ENCODE measurements around the gene COA1. TPM values are rescaled to one million over a fixed set of nuclear protein-coding genes. Genes with fewer than 3 reads are reported as not detected.

The COA1 gene
- total and polyA plus RNA-seq, 2 donors = 71.5 to 89.2 TPM

DNA sequence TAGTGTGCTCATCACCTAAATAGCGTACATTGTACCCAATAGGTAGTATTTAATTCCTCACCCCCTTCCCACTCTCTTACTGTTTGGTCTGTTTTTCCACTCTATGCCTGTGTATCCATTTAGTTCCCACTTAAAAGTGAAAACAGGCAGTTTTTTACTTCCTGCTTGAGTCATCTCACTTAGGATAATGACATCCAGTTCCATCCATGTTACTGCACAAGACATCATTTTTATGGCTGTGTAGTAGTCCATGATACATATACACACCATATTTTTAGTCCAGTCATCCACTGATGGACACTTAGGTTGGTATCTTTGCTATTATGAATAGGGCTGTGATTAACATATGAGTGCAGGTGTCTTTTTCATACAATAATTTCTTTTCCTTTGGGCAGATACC is 136.3 kb downstream of the COA1 start:
- 92% methylated on average over 1 of the region's 1 CpG for WGBS
- peaks cover 5 to 7% of the 10 kb centered on the region in 2 donors for H3K36me3 ChIP-seq (ENCODE audit: control insufficient read depth in 2 of 2, insufficient read depth in 2 of 2, low read length in 1 of 2)
- no peak for DNase-seq (ENCODE audit: low read depth in 6 of 9, low spot score in 9 of 9)
- H3K4me1 ChIP-seq (ENCODE audit: control insufficient read depth in 2 of 2, insufficient read depth in 2 of 2, low read length in 2 of 2) = no peaks in the 10 kb centered on the region
- H3K27me3 ChIP-seq (ENCODE audit: control insufficient read depth in 2 of 2, insufficient read depth in 1 of 2, low read length in 1 of 2) = no peaks in the 10 kb centered on the region
- H3K27ac ChIP-seq (ENCODE audit: low read depth in 1 of 2, low read length in 1 of 2) = no peak overlapping the region
- no peak overlapping the region for H3K4me3 ChIP-seq (ENCODE audit: low read length in 2 of 2)
- no peaks in the 10 kb centered on the region for H3K9me3 ChIP-seq (ENCODE audit: control insufficient read depth in 2 of 2, insufficient read depth in 1 of 2, low read length in 1 of 2)

DNA sequence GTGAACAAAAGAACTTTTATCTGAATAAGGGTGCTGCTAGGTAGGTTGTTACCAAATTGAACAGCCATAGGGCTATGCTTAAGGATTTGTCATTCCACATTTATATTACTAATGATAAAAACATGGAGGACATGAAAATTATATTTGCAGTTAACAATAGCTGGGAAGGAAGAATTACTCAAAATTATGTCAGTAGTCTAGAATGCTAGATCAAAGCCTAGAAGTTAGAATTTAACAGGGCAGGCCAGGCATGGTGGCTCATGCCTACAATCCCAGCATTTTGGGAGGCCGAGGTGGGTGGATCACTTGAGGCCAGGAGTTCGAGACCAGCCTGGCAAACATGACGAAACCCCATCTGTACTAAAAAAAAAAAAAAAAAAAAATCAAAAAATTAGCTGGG is 137.0 kb downstream of the COA1 start:
- no peaks in the 10 kb centered on the region for H3K4me1 ChIP-seq (ENCODE audit: control insufficient read depth in 2 of 2, insufficient read depth in 2 of 2, low read length in 2 of 2)
- no peak overlapping the region for H3K27ac ChIP-seq (ENCODE audit: low read depth in 1 of 2, low read length in 1 of 2)
- peaks cover 1 to 5% of the 10 kb centered on the region in 2 donors for H3K36me3 ChIP-seq (ENCODE audit: control insufficient read depth in 2 of 2, insufficient read depth in 2 of 2, low read length in 1 of 2)
- H3K4me3 ChIP-seq (ENCODE audit: low read length in 2 of 2) = no peak overlapping the region
- H3K9me3 ChIP-seq (ENCODE audit: control insufficient read depth in 2 of 2, insufficient read depth in 1 of 2, low read length in 1 of 2) = no peaks in the 10 kb centered on the region
- H3K27me3 ChIP-seq (ENCODE audit: control insufficient read depth in 2 of 2, insufficient read depth in 1 of 2, low read length in 1 of 2) = no peaks in the 10 kb centered on the region
- WGBS = 90% methylated on average over 3 of the region's 3 CpGs
- DNase-seq (ENCODE audit: low read depth in 6 of 9, low spot score in 9 of 9) = no peak

DNA sequence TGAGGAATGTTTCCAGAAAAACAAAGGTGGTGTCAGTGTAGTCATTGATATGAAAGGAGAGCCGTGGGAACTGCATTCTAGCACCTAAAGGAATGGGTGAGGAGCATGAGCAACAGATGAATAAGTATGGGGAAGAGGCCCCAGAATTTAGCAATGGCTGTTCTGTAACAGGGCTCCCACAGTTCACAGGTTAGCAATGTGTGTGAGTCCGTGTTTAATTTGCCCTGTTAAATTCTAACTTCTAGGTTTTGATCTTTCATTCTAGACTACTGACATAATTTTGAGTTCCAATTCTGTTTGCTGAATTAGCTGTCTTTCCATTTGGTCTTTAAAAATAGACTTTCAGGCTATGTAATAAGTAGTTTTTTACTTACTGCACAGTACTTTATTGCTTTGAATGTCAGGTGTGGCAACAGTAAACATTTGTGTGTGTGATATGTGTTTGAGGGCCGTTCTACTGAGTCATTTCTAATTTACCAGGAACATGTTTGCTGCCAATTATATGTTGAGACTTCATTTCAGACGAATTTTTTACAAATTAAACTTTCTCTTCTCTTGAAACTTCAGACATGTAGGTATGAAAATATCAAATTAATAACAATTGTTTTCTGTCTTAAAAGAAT is 137.7 kb downstream of the COA1 start:
- Histone ChIP-seq H3K4me3 (ENCODE audit: low read length in 2 of 2) (no peak overlapping the region), H3K36me3 (ENCODE audit: control insufficient read depth in 2 of 2, insufficient read depth in 2 of 2, low read length in 1 of 2) (peaks cover 0 to under 1% of the 10 kb centered on the region in 2 donors), H3K4me1 (ENCODE audit: control insufficient read depth in 2 of 2, insufficient read depth in 2 of 2, low read length in 2 of 2) (no peaks in the 10 kb centered on the region), H3K27ac (ENCODE audit: low read depth in 1 of 2, low read length in 1 of 2) (no peak overlapping the region), H3K27me3 (ENCODE audit: control insufficient read depth in 2 of 2, insufficient read depth in 1 of 2, low read length in 1 of 2) (no peaks in the 10 kb centered on the region), H3K9me3 (ENCODE audit: control insufficient read depth in 2 of 2, insufficient read depth in 1 of 2, low read length in 1 of 2) (no peaks in the 10 kb centered on the region)
- 88% methylated on average over 4 of the region's 4 CpGs for WGBS
- no peak for DNase-seq (ENCODE audit: low read depth in 6 of 9, low spot score in 9 of 9)

DNA sequence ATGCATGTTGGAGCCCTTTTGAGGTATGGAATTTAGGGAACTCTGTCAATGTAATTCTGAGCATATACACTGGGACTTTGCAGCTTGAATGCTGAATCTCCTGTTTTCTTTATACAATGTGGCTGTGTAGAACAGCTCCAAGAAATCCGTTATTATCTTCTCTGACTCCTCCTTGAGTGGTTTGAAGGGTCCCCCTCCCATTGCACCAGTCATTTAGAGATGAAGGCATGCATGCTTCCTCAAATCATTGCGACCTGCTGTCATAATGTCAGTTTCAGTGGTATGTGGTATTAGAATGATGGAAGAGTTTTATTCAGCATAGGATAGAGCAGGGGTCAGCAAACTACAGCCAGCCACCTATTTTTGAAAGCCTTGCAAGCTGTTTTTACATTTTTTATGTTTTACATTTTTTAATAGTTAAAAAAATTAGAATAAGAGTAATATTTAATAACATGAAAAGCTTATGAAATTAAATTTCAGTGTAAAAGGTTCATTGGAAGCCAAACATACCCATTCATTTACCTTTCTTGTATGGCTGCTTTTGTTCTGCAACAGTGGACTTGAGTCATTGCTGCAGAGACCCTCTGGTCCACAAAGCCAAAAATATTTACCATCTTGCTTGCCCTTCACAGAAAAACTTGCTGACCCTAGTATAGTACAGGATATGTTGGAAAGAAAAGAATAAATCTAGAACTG is 138.3 kb downstream of the COA1 start:
- WGBS = 57% methylated on average over 2 of the region's 2 CpGs
- H3K27ac ChIP-seq (ENCODE audit: low read depth in 1 of 2, low read length in 1 of 2) = no peak overlapping the region
- H3K4me3 ChIP-seq (ENCODE audit: low read length in 2 of 2) = no peak overlapping the region
- no peaks in the 10 kb centered on the region for H3K9me3 ChIP-seq (ENCODE audit: control insufficient read depth in 2 of 2, insufficient read depth in 1 of 2, low read length in 1 of 2)
- no peaks in the 10 kb centered on the region for H3K36me3 ChIP-seq (ENCODE audit: control insufficient read depth in 2 of 2, insufficient read depth in 2 of 2, low read length in 1 of 2)
- no peaks in the 10 kb centered on the region for H3K27me3 ChIP-seq (ENCODE audit: control insufficient read depth in 2 of 2, insufficient read depth in 1 of 2, low read length in 1 of 2)
- DNase-seq (ENCODE audit: low read depth in 6 of 9, low spot score in 9 of 9) = peak in 1 of 9 donors; percentile 21
- H3K4me1 ChIP-seq (ENCODE audit: control insufficient read depth in 2 of 2, insufficient read depth in 2 of 2, low read length in 2 of 2) = peaks cover 0 to 2% of the 10 kb centered on the region in 2 donors

DNA sequence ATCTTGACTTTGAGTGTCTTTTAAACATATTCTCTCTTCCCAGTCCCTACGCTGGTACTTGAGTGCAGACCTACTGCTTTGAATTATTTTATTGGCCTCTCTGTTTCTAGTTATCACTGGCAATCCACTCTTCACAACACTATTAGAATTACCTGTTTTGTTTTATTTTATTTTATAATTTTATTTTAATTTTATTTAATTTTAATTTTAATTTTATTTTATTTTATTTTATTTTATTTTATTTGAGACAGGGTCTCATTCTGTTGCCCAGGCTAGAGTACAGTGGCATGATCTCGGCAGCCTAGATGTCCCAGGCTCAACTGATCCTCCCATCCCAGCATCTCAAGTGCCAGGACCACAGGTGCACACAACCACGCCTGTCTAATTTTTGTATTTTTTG is 139.6 kb downstream of the COA1 start:
- peaks cover 3 to 4% of the 10 kb centered on the region in 2 donors for H3K4me1 ChIP-seq (ENCODE audit: control insufficient read depth in 2 of 2, insufficient read depth in 2 of 2, low read length in 2 of 2)
- H3K9me3 ChIP-seq (ENCODE audit: control insufficient read depth in 2 of 2, insufficient read depth in 1 of 2, low read length in 1 of 2) = no peaks in the 10 kb centered on the region
- DNase-seq (ENCODE audit: low read depth in 6 of 9, low spot score in 9 of 9) = no peak
- H3K4me3 ChIP-seq (ENCODE audit: low read length in 2 of 2) = no peak overlapping the region
- H3K36me3 ChIP-seq (ENCODE audit: control insufficient read depth in 2 of 2, insufficient read depth in 2 of 2, low read length in 1 of 2) = no peaks in the 10 kb centered on the region
- no peak overlapping the region for H3K27ac ChIP-seq (ENCODE audit: low read depth in 1 of 2, low read length in 1 of 2)
- H3K27me3 ChIP-seq (ENCODE audit: control insufficient read depth in 2 of 2, insufficient read depth in 1 of 2, low read length in 1 of 2) = no peaks in the 10 kb centered on the region
- 90% methylated on average over 3 of the region's 3 CpGs for WGBS

Other genes with a start within 250 kb of the COA1 start
- 74.0 TPM for gene STK17A, start 146.4 kb downstream of the COA1 start, total RNA-seq
- gene STK17A, start 146.4 kb downstream of the COA1 start, polyA plus RNA-seq = 64.3 TPM
- 42.3 TPM for gene BLVRA, start 29.2 kb upstream of the COA1 start, total RNA-seq
- 95.4 TPM for gene BLVRA, start 29.2 kb upstream of the COA1 start, polyA plus RNA-seq
- gene MRPS24, start 140.0 kb upstream of the COA1 start, total RNA-seq = 107 TPM
- gene MRPS24, start 140.0 kb upstream of the COA1 start, polyA plus RNA-seq = 80.5 TPM
- 12.2 TPM for gene URGCP, start 177.1 kb upstream of the COA1 start, total RNA-seq
- gene URGCP, start 177.1 kb upstream of the COA1 start, polyA plus RNA-seq = 14.6 TPM
- gene UBE2D4, start 196.9 kb upstream of the COA1 start, total RNA-seq = 6.7 TPM
- gene UBE2D4, start 196.9 kb upstream of the COA1 start, polyA plus RNA-seq = 10.2 TPM

All from thymus (tissue), 11 donors.